IgD-negative memory B cell (primary cell): ENCODE data around the gene GABRG3. TPM values are rescaled to one million over a fixed set of nuclear protein-coding genes. Genes with fewer than 3 reads are reported as not detected.
A peak's percentile ranks its signal among the peaks of the same experiment; 100 is the strongest.
"Not testable (repeated sequence)": the region's sequence is repeated elsewhere in the genome, so short reads cannot be mapped to it uniquely, and the experiment has no call there.

ENCODE experiments used
- H3K27ac Mint-ChIP-seq, 3 donors: one replicate each; pipeline ENCODE4 v1.8.0; 2020 to 2022; ENCODE audit warnings: mild to moderate bottlenecking in 3 of 3, mixed read lengths in 3 of 3, moderate library complexity in 1 of 3
- H3K27me3 Mint-ChIP-seq: one replicate; pipeline ENCODE4 v1.8.0; 2021; ENCODE audit warnings: mixed read lengths
- H3K36me3 Mint-ChIP-seq: one replicate; pipeline ENCODE4 v1.8.0; 2020; ENCODE audit warnings: mild to moderate bottlenecking, mixed read lengths
- H3K4me1 Mint-ChIP-seq, 3 donors: one replicate each; pipeline ENCODE4 v1.8.0; 2020 to 2022; ENCODE audit warnings: mixed read lengths in 3 of 3, mild to moderate bottlenecking in 1 of 3
- H3K4me3 Mint-ChIP-seq, 4 donors: one replicate each; pipeline ENCODE4 v1.8.0; 2020 to 2022; ENCODE audit warnings: mild to moderate bottlenecking in 4 of 4, mixed read lengths in 4 of 4, moderate library complexity in 3 of 4
- H3K9me3 Mint-ChIP-seq, 3 donors: one replicate each; pipeline ENCODE4 v1.8.0; 2020 to 2021; ENCODE audit warnings: mixed read lengths in 3 of 3, mild to moderate bottlenecking in 1 of 3
- polyA plus RNA-seq: library from polyadenylated mRNA; unstranded; fragments of 300-500 nt; fragmentation: Illumina TruSeq; gene quantifications from one replicate; pipeline ENCODE4 v1.2.3, GENCODE V29; 2021

GABRG3 gene
- polyA plus RNA-seq, 1 donor from 2014 or later = not detected

DNA sequence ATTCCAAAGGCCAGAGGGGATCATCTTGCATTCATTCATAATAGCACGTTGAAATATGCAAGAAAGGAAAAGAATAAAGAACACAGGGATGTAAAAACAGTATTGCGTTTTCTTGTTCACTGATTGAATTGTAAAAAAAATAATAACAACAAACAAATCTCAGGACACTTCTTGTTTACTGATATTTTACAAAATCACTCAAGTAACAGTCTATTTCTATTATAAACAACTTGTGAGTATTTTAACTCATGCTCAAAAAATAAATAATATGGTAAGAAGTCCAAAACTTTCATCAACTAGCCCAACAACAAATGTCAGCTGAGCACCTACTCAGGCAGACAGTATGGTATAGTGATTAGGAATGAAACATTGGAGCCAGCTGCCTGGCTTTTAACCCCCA is 2.2 kb upstream of the GABRG3 start:
- Mint-ChIP-seq H3K27me3 (peaks cover 8% of the 10 kb centered on the region), H3K9me3 (peaks cover 0 to 3% (median 2%) of the 10 kb centered on the region in 3 donors), H3K36me3 (no peaks in the 10 kb centered on the region), H3K4me3 (no peak overlapping the region), H3K27ac (no peak overlapping the region), H3K4me1 (no peaks in the 10 kb centered on the region)

DNA sequence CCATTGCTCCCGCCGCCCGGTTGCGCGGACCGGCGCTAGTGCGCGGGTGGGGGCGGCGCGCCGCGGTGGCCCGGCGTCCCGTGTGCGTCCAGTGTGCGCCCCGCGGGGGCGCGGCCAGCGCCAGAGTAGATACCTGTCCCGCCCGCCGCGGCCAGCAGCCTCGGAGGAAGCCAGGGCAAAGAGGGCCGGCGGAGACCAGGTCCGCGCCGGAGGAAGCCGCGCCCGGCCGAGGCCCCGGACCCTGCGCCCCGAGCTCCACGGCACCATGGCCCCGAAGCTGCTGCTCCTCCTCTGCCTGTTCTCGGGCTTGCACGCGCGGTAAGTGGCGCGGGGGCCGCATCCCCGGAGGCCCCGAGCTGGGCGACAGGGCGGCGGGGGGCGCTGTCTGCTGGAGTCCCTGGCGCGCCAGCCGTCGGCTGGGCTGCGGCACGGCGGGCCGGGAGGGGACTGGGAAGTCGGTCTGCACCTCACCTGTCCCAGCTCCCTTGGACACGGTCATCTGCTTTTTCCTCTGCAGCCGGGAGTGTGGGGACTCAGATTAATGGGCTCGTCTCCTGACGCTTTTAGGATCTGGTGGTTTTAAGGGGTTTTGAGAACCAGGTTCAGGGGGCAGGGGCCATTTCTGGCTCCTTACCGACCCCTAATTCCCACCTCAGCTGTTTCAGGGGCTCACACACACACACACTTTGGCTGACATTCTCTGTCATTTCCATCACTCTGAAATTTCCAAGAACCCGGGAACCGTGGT is 464 bp downstream of the GABRG3 start:
- Mint-ChIP-seq H3K27ac (no peak overlapping the region), H3K4me3 (no peak overlapping the region), H3K27me3 (peaks cover 8% of the 10 kb centered on the region), H3K9me3 (peaks cover 0 to 5% (median 3%) of the 10 kb centered on the region in 3 donors), H3K4me1 (no peaks in the 10 kb centered on the region), H3K36me3 (no peaks in the 10 kb centered on the region)

DNA sequence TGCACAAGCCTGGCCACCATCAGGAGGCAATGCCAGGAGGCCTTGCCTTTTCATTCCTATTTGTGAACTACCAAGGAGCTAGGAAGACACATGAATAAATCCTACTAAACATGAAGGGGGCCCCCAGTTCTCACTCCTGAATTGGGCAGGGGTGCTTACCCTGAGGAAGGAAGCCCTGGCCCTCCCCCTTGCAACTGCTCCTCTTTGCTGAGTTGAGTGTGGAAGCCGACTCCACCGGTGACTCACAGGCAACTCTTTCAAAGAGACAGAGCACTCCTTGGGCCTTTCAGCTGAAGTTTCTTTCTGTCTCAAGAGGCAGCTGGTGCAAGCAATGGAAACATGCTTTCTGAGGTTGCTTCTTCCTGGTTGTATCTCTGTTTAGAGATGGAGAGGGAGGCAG is 1.7 kb downstream of the GABRG3 start:
- Mint-ChIP-seq H3K27me3 (peaks cover 8% of the 10 kb centered on the region), H3K4me3 (peak overlapping the region in 1 of 4 donors; percentile 73), H3K9me3 (peaks cover 0 to 5% (median 3%) of the 10 kb centered on the region in 3 donors), H3K36me3 (no peaks in the 10 kb centered on the region), H3K27ac (no peak overlapping the region), H3K4me1 (no peaks in the 10 kb centered on the region)

DNA sequence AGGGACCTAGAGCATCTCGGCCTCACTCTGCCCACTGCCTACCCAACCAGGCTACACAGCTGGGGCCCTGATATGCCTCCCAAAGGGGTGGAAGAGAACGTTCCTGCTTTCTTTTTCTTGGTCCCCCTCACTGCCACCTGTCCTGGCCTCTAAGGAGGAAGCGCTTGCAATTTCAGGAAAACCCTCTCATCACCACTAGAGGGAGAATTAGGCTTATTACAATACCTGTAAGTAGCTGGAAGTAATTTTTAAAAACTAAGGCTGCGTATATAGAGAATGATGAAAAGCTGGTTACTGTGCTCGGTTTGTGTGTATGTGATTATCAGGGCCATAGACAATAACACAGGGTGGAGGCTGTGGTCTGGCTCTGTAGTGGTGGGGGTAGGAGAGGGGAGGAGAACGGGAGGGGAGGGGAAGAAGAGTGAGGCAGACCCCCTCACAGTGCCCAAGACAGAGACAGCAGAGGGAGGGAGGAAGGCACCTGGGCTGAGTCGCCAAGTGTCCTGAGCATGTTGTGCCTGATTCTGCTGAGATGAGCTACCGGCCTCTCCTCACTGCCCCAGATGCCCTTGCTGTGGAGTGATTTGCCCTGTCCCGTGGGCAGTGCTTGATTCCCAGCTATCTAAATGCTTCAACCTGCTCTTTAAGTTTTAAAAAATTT is 3.3 kb downstream of the GABRG3 start:
- Mint-ChIP-seq H3K27ac (no peak overlapping the region), H3K4me1 (no peaks in the 10 kb centered on the region), H3K36me3 (no peaks in the 10 kb centered on the region), H3K4me3 (no peak overlapping the region), H3K27me3 (peaks cover 8% of the 10 kb centered on the region), H3K9me3 (peaks cover 0 to 5% (median 3%) of the 10 kb centered on the region in 3 donors)

DNA sequence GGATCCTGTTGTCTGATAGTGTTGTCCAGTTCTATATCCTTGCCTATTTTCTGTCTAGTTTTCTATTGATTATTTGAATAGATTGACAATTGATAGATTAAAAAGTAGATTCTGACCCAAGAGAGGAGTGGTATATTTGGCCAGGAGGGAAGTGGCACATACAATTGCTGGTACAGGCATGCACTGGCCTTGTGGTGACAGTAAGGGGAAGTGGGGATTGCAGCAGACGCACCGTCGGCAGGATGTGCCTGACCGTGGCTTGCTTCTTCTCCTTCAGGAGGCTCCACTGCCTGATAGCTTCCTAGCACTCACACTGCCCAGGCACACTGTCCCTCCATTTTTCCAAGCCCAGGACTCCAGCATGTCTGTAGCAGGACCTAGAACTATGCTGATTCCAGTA is 10.5 kb downstream of the GABRG3 start:
- Mint-ChIP-seq H3K36me3 (no peaks in the 10 kb centered on the region), H3K27ac (no peak overlapping the region), H3K4me3 (no peak overlapping the region), H3K4me1 (no peaks in the 10 kb centered on the region), H3K9me3 (peaks cover 0 to 13% (median 1%) of the 10 kb centered on the region in 3 donors), H3K27me3 (no peaks in the 10 kb centered on the region)

DNA sequence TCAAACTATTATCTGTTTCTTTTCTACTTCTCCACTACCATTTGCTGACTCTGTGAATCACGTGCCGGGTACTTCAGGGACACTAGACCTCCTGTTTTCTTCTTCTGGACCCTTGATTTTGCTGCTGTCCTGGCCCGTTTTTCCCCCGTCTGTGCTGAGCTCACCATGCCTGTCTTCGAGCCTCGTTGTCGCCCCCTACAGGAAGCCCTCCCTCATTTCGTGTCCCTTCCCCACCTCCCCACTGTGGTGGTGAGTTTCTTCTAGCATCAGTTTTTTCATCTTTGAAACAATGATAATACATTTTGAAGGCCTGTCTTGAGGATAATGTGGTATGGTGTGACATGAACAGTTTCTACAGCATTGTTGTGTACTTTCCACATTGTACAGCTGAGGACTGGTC is 12.8 kb downstream of the GABRG3 start:
- Mint-ChIP-seq H3K36me3 (no peaks in the 10 kb centered on the region), H3K4me3 (no peak overlapping the region), H3K27me3 (no peaks in the 10 kb centered on the region), H3K27ac (no peak overlapping the region), H3K9me3 (peaks cover 1 to 25% (median 2%) of the 10 kb centered on the region in 3 donors), H3K4me1 (no peaks in the 10 kb centered on the region)

DNA sequence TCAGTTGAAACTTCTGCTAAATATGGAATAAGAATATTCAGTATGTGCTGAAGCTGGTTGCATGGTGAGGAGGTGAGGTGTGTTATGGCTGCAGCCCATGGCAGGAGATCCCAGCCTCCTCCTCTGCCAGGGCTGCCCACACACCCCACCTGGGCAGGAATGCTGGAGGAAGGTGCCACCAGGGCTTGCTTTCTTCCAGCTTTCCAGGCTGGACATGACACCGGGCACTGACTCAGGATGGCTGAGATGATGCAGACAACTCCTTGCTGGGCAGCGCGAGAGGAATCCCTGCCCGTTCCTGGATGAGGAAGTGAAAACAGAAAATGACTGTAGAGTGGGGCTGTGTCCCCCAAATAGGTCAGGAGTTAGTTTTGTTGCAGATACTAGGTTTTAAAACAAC is 14.1 kb downstream of the GABRG3 start:
- Mint-ChIP-seq H3K4me3 (no peak overlapping the region), H3K36me3 (no peaks in the 10 kb centered on the region), H3K4me1 (no peaks in the 10 kb centered on the region), H3K27ac (no peak overlapping the region), H3K9me3 (peaks cover 3 to 30% (median 3%) of the 10 kb centered on the region in 3 donors), H3K27me3 (no peaks in the 10 kb centered on the region)

DNA sequence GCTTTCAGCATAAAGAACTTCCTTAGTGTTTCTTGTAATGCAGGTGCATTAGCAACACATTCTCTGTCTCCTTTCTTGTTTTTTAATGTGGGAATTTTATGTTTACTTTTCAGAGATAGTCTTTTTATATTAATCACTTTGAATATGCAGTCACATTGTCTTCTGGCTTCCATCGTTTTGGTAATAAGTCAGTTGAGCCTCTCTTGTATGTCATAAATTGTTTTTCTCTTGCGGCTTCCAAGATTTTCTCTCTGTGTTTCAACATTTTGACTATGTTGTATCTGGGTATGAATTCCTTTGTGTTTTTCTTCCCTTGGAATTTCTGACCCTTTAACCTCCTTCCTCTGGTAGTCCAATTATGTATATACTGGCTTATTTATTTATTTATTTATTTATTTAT is 25.3 kb downstream of the GABRG3 start:
- H3K4me3 Mint-ChIP-seq = no peak overlapping the region
- H3K36me3 Mint-ChIP-seq = no peaks in the 10 kb centered on the region
- no peaks in the 10 kb centered on the region for H3K27me3 Mint-ChIP-seq
- H3K27ac Mint-ChIP-seq = no peak overlapping the region
- H3K9me3 Mint-ChIP-seq = peaks cover 7 to 28% (median 9%) of the 10 kb centered on the region in 3 donors
- no peaks in the 10 kb centered on the region for H3K4me1 Mint-ChIP-seq

DNA sequence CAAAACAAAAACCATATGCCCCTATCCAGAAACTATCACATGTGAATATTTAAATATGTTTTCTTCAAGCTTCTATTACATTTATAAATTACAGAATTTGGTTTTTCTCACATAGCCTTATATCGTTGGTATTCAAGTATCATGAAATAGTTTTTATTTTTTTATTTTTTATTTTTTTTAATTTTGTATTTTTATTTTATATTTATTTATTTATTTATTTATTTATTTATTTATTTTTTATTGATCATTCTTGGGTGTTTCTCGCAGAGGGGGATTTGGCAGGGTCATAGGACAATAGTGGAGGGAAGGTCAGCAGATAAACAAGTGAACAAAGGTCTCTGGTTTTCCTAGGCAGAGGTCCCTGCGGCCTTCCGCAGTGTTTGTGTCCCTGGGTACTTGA is 32.0 kb downstream of the GABRG3 start:
- not testable (repeated sequence) for H3K36me3 Mint-ChIP-seq, H3K4me3 Mint-ChIP-seq, H3K27me3 Mint-ChIP-seq, H3K27ac Mint-ChIP-seq, H3K9me3 Mint-ChIP-seq, H3K4me1 Mint-ChIP-seq

DNA sequence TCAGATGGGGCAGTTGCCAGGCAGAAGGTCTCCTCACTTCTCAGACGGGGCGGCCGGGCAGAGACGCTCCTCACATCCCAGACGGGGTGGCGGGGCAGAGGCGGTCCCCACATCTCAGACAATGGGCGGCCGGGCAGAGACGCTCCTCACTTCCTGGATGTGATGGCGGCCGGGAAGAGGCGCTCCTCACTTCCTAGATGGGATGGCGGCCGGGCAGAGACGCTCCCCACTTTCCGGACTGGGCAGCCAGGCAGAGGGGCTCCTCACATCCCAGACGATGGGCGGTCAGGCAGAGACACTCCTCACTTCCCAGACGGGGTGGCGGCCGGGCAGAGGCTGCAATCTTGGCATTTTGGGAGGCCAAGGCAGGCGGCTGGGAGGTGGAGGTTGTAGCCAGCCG is 33.2 kb downstream of the GABRG3 start:
- not testable (repeated sequence) for H3K27ac Mint-ChIP-seq, H3K27me3 Mint-ChIP-seq, H3K36me3 Mint-ChIP-seq, H3K4me3 Mint-ChIP-seq, H3K9me3 Mint-ChIP-seq, H3K4me1 Mint-ChIP-seq

DNA sequence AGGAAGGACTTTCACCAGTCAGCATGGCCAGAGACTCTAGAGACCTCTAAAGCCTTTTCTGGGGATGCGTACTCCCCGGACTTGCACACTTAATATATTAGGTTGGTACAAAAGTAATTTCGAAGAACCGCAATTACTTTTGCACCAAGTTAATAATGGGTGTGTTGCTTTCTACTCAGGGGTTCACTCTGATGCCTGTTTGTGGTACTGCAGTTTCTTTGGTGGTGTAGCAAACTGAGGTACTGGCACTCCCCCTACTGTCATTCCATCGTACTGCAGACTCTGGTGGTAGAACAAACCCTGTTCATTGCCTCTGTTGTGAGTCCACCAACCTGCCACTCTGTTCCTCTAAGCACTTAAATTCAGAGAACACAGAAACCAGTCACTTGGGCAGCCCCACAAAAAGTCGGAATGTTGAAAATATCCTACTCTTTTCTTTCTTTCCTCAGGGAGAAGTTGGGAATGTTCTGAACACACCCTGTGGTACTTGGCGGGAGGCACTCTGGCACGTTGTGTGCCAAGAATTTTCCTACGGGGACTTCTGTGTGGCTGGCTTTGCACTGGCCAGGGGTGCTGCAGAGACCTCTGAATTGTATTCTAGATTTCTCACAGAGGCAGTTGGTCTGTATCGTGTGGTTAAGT is 46.3 kb downstream of the GABRG3 start:
- Mint-ChIP-seq H3K27me3 (no peaks in the 10 kb centered on the region), H3K27ac (no peak overlapping the region), H3K36me3 (peaks cover 3% of the 10 kb centered on the region), H3K4me1 (no peaks in the 10 kb centered on the region), H3K9me3 (peaks cover 2 to 8% (median 4%) of the 10 kb centered on the region in 3 donors), H3K4me3 (no peak overlapping the region)

DNA sequence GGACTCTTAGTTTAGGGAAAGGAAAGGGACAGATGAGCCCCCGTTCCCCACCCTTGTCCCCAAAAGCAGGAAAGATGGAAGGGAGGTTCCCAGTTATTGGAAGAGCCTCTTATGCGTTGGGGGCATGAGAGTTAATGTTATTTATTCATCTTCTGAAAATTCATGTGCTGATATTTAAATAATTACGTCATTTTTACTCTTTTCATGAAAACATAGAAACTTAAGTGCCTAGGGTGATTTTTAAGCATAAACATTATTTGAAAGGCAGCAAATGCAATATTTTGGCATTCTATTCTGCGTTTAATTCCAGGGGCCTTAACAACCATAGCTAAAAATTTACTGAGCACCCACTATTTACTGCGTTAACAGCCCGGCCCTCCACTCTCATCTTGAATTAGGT is 48.7 kb downstream of the GABRG3 start:
- Mint-ChIP-seq H3K4me1 (no peaks in the 10 kb centered on the region), H3K9me3 (peaks cover 2 to 6% (median 4%) of the 10 kb centered on the region in 3 donors), H3K36me3 (peaks cover 1% of the 10 kb centered on the region), H3K4me3 (no peak overlapping the region), H3K27me3 (no peaks in the 10 kb centered on the region), H3K27ac (no peak overlapping the region)

DNA sequence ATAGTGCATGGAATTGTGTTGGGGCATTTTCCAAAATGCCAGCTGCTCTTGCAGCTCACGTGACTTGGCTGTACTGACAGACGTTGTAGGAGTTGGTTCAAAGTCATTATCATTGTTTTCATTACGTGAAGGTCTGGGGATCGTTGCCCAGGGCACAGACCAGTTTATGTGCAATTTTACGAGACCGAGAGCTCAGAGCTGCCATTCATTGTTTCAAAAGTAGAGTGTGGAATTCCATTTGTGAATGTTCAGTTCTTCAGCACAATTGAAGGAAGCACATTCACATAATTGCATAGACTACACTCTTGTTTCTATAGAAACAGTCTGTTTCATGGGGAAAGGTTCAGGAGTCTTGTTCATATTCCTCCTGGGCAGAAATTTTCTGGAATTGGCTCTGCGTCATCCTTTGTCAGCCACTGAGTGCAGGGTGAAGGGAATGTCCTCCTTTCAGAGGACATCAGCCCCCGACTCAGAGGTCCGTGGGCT is 54.5 kb downstream of the GABRG3 start:
- peaks cover 2% of the 10 kb centered on the region for H3K27me3 Mint-ChIP-seq
- H3K9me3 Mint-ChIP-seq = peaks cover 0 to 7% (median 6%) of the 10 kb centered on the region in 3 donors
- no peaks in the 10 kb centered on the region for H3K4me1 Mint-ChIP-seq
- no peak overlapping the region for H3K27ac Mint-ChIP-seq
- H3K36me3 Mint-ChIP-seq = peaks cover 2% of the 10 kb centered on the region
- H3K4me3 Mint-ChIP-seq = no peak overlapping the region

DNA sequence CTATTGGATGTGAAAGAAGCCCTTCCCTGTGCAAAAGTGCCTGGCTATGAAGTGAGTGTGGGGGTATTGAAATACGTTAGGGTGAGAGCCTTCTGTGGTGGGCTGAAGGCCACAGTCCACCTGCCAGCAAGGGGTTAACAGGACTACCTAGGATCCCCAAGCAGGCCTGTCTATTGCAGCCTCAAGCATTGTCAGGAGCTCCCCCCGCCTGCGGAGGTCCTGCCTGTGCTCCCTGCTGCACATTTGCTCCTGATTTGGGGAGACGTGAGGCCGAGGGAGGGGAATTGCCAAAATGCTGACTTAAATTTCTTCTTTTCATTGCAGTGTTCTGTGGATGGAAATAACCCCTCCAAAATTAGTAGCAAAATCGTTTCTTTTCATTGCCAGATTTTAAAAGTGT is 56.2 kb downstream of the GABRG3 start:
- peaks cover 0 to 15% (median 7%) of the 10 kb centered on the region in 3 donors for H3K9me3 Mint-ChIP-seq
- H3K27ac Mint-ChIP-seq = no peak overlapping the region
- H3K4me1 Mint-ChIP-seq = no peaks in the 10 kb centered on the region
- H3K4me3 Mint-ChIP-seq = no peak overlapping the region
- H3K27me3 Mint-ChIP-seq = peaks cover 2% of the 10 kb centered on the region
- peaks cover 2% of the 10 kb centered on the region for H3K36me3 Mint-ChIP-seq

DNA sequence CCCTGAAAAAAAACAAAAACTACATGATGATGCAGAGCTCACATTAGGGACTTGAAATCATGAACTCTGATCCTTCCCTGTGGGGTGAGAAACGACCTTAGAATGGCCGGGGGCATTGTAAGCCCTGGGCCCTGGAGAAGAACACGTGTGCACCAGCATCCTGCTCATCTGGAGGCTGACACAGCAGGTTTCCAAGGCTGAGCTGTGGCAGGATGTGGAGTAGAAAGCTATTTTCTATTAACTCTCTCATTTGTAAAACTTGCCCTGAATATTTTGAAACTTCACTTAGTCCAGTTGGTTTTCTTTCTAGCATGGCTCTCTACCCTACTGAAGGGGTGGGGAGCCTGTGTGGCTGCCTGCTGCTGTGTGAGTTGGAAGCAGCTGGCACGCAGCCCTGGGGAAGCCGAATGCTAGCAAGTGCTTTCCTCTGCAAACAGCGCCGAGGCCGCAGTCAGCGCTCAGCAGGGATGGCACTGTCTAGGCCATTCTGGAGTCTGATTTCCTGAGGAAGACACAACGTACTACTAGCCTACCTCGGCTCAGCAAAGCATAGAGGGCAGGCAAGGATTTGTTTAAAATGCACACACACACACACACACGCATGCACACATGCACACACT is 58.0 kb downstream of the GABRG3 start:
- Mint-ChIP-seq H3K9me3 (peaks cover 0 to 17% (median 5%) of the 10 kb centered on the region in 3 donors), H3K27ac (no peak overlapping the region), H3K27me3 (peaks cover 2% of the 10 kb centered on the region), H3K4me3 (no peak overlapping the region), H3K4me1 (no peaks in the 10 kb centered on the region), H3K36me3 (peaks cover 2% of the 10 kb centered on the region)
